ENCODE results near the gene CIAO2A.
"Not testable (repeated sequence)": the region's sequence is repeated elsewhere in the genome, so short reads cannot be mapped to it uniquely, and the experiment has no call there.

The CIAO2A gene

DNA sequence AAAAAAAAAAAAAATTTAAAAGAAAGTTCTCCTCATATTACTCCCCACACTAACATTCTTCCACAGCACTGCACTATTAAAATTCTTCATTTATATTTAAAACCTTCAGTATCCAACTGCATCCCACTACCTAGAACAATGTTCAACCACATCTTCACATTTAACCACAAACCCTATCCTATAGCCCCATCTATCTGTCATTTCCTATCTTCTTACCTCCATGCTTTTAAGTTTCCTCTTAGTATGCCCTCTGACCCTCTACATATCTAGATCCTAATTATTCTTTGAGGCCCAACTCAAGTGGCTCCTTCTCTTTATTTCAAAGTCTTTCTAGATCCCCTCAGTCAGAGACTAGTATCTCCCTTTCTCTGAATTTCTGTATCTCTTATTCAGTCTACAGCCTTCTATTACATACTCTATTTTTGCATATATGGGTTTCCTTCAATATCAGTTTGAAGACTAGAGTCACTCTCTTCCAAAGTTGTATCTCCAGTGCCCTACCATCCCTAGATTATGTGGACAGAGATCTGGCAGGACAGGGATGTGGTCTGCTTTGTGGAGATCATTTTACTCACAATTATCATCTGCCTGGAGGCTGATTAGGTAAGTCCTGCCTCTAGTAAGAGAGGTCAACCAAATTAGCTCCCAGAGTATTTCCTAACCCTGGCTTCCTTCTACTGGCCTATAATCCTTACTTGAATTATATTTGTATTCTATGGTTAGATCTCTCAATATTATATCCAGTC is 1.4 kb downstream of the CIAO2A start:
- peak; percentile 29 for DNase-seq (ENCODE audit: low read depth)
- TF ChIP-seq, protein P1, sequence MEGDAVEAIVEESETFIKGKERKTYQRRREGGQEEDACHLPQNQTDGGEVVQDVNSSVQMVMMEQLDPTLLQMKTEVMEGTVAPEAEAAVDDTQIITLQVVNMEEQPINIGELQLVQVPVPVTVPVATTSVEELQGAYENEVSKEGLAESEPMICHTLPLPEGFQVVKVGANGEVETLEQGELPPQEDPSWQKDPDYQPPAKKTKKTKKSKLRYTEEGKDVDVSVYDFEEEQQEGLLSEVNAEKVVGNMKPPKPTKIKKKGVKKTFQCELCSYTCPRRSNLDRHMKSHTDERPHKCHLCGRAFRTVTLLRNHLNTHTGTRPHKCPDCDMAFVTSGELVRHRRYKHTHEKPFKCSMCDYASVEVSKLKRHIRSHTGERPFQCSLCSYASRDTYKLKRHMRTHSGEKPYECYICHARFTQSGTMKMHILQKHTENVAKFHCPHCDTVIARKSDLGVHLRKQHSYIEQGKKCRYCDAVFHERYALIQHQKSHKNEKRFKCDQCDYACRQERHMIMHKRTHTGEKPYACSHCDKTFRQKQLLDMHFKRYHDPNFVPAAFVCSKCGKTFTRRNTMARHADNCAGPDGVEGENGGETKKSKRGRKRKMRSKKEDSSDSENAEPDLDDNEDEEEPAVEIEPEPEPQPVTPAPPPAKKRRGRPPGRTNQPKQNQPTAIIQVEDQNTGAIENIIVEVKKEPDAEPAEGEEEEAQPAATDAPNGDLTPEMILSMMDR (IDR thresholded peaks at IDR 0.05; ENCODE audit: insufficient read depth, low read depth, low read length, missing control alignments), result no peak
- peak overlapping the region; percentile 80 for H3K4me3 ChIP-seq (ENCODE audit: low read depth, low read length)

DNA sequence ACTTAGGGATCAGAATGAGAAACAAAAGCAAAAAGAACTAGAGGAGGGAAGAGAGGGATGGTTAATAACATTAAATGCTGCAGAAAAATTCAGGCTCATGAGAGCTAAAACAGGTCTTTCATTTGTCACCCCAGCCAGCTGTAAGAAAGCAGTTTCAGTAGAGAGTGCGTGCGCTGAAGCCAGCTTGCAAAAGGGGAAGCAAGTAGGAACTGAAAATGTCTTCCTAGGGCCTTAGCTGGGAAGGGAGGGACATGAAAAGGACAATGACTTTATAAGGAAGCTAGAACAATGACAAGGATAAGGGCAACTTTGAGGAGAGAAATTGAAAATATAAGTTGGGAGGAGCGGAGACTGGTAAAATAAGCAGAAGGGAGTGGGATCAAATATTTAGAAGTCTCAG is 3.1 kb downstream of the CIAO2A start:
- TF ChIP-seq, protein P1 (IDR thresholded peaks at IDR 0.05; ENCODE audit: insufficient read depth, low read depth, low read length, missing control alignments), result no peak
- peak overlapping the region; percentile 49 for H3K4me3 ChIP-seq (ENCODE audit: low read depth, low read length)
- peak; percentile 83 for DNase-seq (ENCODE audit: low read depth)

DNA sequence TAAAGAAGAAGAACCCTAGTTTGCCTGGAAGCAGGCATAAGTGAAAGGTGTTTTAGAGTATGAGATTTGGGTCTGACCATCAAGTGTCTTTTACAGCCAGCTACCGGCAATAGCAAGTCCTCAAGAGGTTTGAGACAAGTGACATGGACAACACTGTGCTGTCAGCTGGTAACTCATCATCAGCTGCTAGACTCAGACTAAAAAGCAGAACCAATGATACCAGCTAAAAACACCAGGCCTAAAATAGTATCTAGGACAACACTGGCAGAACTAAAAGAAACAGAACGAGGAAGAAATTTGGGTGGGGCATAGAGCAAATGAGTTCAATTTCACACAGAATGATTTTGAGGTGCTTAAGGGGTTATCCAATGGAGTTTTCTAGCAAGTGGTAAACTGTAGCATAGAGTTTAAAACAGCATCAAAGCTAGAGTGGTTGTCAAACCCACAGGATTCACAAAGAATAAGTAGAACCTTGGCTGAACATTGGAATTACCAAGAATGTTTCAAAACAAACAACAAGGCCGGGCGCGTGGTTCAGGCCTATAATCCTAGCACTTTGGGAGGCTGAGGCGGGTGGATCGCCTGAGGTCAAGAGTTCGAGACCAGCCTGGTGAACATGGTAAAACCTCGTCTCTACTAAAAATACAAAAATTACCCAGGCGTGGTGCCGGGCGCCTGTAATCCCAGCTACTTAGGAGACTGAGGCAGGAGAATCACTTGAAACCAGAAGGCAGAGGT is 3.9 kb downstream of the CIAO2A start:
- TF ChIP-seq, protein P1 (IDR thresholded peaks at IDR 0.05; ENCODE audit: insufficient read depth, low read depth, low read length, missing control alignments), result no peak
- DNase-seq (ENCODE audit: low read depth), result peak; percentile 79
- H3K4me3 ChIP-seq (ENCODE audit: low read depth, low read length), result peak overlapping the region; percentile 49

DNA sequence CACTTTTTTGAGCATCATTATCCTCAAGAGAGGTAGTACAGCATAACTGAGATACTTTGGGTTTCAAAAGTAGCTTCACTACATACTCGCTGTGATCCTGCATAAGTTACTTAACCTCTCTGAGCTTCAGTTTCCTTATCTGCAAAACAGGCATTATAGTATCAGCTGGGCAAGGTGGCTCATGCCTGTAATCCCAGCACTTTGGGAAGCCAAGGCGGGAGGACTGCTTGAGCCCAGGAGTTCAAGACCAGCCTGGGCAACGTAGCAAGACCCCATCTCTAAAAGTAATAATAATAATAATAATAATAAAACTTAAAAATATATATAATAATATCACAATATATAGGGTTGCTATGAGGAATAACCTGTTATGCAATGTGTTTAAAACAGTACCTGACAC is 10.9 kb downstream of the CIAO2A start:
- DNase-seq (ENCODE audit: low read depth), result no peak
- TF ChIP-seq, protein P1 (IDR thresholded peaks at IDR 0.05; ENCODE audit: insufficient read depth, low read depth, low read length, missing control alignments), result no peak

DNA sequence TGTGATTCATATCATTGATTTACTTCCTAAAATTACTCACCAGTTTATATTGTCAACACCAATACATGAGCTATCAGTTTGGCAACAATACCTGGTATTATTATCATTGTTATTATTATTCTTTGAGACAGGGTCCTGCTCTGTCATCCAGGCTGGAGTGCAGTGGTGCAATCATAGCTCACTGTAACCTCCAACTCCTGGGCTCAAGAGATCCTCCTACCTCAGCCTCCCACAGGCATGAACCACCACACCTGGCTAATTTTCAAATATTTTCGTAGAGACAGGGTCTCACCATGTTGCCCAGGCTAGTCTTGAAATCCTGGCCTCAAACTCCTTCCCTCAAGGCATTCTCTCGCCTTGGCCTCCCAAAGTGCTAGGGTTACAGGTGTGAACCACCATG is 20.1 kb downstream of the CIAO2A start:
- H3K4me3 ChIP-seq (ENCODE audit: low read depth, low read length); DNase-seq (ENCODE audit: low read depth): not testable (repeated sequence)

More for the DNA sequence above, 10.9 kb downstream of the CIAO2A start:
- no peak overlapping the region for H3K4me3 ChIP-seq (ENCODE audit: low read depth, low read length)

DNA sequence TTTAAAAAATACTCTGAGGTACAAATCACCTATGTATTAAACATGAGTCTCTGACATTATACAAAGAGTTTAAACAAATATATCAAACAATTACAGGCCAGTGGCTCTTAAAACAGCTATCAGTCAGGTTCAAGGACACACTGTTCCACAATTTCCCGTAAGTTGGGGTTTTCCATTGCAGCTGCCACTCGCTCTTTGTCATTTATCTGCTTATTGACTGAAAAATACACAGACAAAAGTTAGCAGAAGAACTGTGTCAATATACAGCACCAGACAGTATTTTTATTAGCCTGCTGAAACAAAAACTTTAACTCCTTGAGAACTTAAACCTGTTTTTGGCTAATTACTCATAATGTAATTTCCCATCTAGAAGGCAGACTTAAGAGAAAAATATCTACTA is 20.8 kb downstream of the CIAO2A start:
- DNase-seq (ENCODE audit: low read depth), result no peak
- no peak overlapping the region for H3K4me3 ChIP-seq (ENCODE audit: low read depth, low read length)
- TF ChIP-seq, protein P1 (IDR thresholded peaks at IDR 0.05; ENCODE audit: insufficient read depth, low read depth, low read length, missing control alignments), result no peak

DNA sequence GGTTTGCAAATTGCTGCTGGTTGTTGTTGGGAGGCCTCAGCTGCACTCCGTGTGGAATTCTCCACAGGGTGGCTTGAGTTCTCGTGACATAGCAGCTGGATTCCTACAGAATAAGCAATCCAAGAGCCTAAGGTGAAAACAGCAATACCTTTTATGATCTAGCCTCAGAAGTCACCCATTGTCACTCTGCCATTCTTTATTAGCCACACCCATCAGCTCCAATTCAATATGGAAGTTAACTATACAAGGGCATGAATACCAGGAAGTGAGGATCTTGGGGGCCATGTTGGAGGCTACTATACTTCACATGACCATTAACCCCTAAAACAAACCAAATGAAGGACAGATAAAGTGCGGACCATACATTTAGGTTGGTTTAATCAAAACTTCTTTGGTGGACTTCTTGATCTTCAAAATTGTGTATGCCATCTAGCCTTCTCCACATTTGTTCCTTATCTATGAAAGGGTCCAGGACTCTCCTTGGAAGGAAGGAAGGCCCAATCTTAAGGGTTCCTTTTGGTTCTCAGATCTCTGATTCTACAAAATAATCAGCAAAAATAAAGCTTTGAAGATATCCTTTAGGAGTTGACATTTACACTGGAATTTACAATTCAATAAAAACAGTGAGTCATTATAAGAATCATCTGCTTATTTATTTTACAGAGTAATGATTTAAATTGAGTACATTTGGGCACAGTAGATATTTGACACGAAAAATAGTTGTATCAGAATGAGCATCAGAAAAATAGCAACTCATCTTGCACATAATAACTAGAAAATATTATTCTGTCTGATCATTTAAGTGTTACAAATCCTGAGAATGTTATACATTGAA is 21.5 kb downstream of the CIAO2A start:
- H3K4me3 ChIP-seq (ENCODE audit: low read depth, low read length), result no peak overlapping the region
- TF ChIP-seq, protein P1 (IDR thresholded peaks at IDR 0.05; ENCODE audit: insufficient read depth, low read depth, low read length, missing control alignments), result no peak
- no peak for DNase-seq (ENCODE audit: low read depth)

Measured in GM12865 (cell line).